Keratinocyte (primary cell): Measurements from ENCODE around the gene GAREM1. TPM values are rescaled to one million over a fixed set of nuclear protein-coding genes. Genes with fewer than 3 reads are reported as not detected.
"Not testable (repeated sequence)": the region's sequence is repeated elsewhere in the genome, so short reads cannot be mapped to it uniquely, and the experiment has no call there.

Experiments
- DNase-seq: peaks from one replicate; pipeline ENCODE4 v3.0.0-alpha.2; 2011; ENCODE audit warnings: low read depth, missing footprints, low spot score
- FAIRE-seq: peaks from 2 replicates; lab custom pipeline; 2011; peaks lifted over from hg19 to GRCh38; lab: Jason Lieb, UNC
- H2AFZ ChIP-seq: 2 replicates; pipeline ENCODE4 v1.6.0; 2012; ENCODE audit warnings: low read length, control low read depth, inconsistent platforms; ENCODE audit not compliant: control insufficient read depth
- H3K27ac ChIP-seq: 2 replicates; pipeline ENCODE4 v1.5.1; 2011; ENCODE audit warnings: low read length; ENCODE audit not compliant: control insufficient read depth, insufficient read depth
- H3K27me3 ChIP-seq: 3 replicates; pipeline ENCODE4 v1.6.0; 2011; ENCODE audit warnings: low read length; ENCODE audit not compliant: control insufficient read depth, insufficient read depth; ENCODE audit errors: extremely low read depth
- H3K36me3 ChIP-seq, 2 experiments: 2 replicates in 1 of 2; 3 replicates in 1 of 2; pipeline ENCODE4 v1.5.1; 2011; ENCODE audit warnings: low read length in 2 of 2, mild to moderate bottlenecking in 1 of 2; ENCODE audit not compliant: control insufficient read depth in 2 of 2, insufficient read depth in 2 of 2; ENCODE audit errors: extremely low read depth in 1 of 2
- H3K4me1 ChIP-seq: 3 replicates; pipeline ENCODE4 v1.5.1; 2011; ENCODE audit warnings: low read length; ENCODE audit not compliant: control insufficient read depth, insufficient read depth; ENCODE audit errors: extremely low read depth
- H3K4me2 ChIP-seq: 3 replicates; pipeline ENCODE4 v1.6.0; 2011; ENCODE audit warnings: low read depth, low read length; ENCODE audit not compliant: control insufficient read depth, insufficient read depth; ENCODE audit errors: extremely low read depth
- H3K4me3 ChIP-seq, 3 experiments: fragments of 200-600 bp in 1 of 3; sonication (generic) in 1 of 3; 2 replicates in 2 of 3; 3 replicates in 1 of 3; pipeline ENCODE4 v1.5.1; 2011 to 2016; ENCODE audit warnings: low read length in 3 of 3, mild to moderate bottlenecking in 3 of 3, control low read depth in 2 of 3, inconsistent platforms in 1 of 3, low read depth in 1 of 3, mixed read lengths in 1 of 3, mixed run types in 1 of 3, moderate library complexity in 1 of 3; ENCODE audit not compliant: control insufficient read depth in 2 of 3, insufficient read depth in 2 of 3; ENCODE audit errors: extremely low read depth in 1 of 3
- H3K79me2 ChIP-seq: 2 replicates; pipeline ENCODE4 v1.6.0; 2012; ENCODE audit warnings: low read length; ENCODE audit not compliant: control insufficient read depth, insufficient read depth
- H3K9ac ChIP-seq: 3 replicates; pipeline ENCODE4 v1.6.0; 2011; ENCODE audit warnings: low read length; ENCODE audit not compliant: control insufficient read depth, insufficient read depth; ENCODE audit errors: extremely low read depth
- H3K9me1 ChIP-seq: 3 replicates; pipeline ENCODE4 v1.6.0; 2011; ENCODE audit warnings: low read length; ENCODE audit not compliant: control insufficient read depth, insufficient read depth; ENCODE audit errors: extremely low read depth
- H3K9me3 ChIP-seq: 2 replicates; pipeline ENCODE4 v1.5.1; 2012; ENCODE audit warnings: low read depth, low read length; ENCODE audit not compliant: control insufficient read depth
- H4K20me1 ChIP-seq: 3 replicates; pipeline ENCODE4 v1.6.0; 2011; ENCODE audit warnings: low read length; ENCODE audit not compliant: control insufficient read depth, insufficient read depth; ENCODE audit errors: extremely low read depth
- CTCF ChIP-seq, 3 experiments: IDR thresholded peaks in 1 of 3; conservative IDR thresholded peaks in 1 of 3; optimal IDR thresholded peaks in 1 of 3; 2 replicates in 2 of 3; 3 replicates in 1 of 3; pipeline versions ENCODE3 to v1.5.1; 2011; ENCODE audit warnings: low read length in 3 of 3, mild to moderate bottlenecking in 3 of 3, moderate library complexity in 2 of 3, control low read depth in 1 of 3, inconsistent platforms in 1 of 3; ENCODE audit not compliant: insufficient read depth in 2 of 3; ENCODE audit errors: extremely low read depth in 1 of 3
- EZH2 ChIP-seq: IDR thresholded peaks from one replicate; pipeline ENCODE4 v1.6.1; 2012; ENCODE audit warnings: inconsistent platforms, mild to moderate bottlenecking, low read length, moderate library complexity
- dilution Hi-C: fragments of 300-500 bp; cut with MboI; formaldehyde crosslinking; loops from one replicate; pipeline ENCODE4 v1.7.0; 2020; ENCODE audit warnings: low sequenced_read_pairs; ENCODE audit not compliant: extremely low pct_ligation_motif_present
- polyA plus RNA-seq, 5 experiments: library from polyadenylated mRNA; depleted of rRNA in 3 of 5; stranded (reverse) in 3 of 5; stranded (forward) in 1 of 5; unstranded in 1 of 5; fragments of >200 nt; gene quantifications; 1 replicate in 1 of 5; 2 replicates in 3 of 5; 3 replicates in 1 of 5; pipeline versions ENCODE4 v1.2.1 to v1.2.3, GENCODE V29; 2011 to 2012; ENCODE audit warnings: missing spikeins in 2 of 5, low read depth in 1 of 5, low replicate concordance in 1 of 5

The GAREM1 gene
- polyA plus RNA-seq, 1 donor (not counting 4 experiments of a cell fraction or from before 2014, with no cell fraction given), result 3.8 TPM

GRCh38 chr18:32293107-32293506, 177.6 kb downstream of the GAREM1 start:
- Histone ChIP-seq H3K9ac (no peak overlapping the region), H3K27me3 (no peaks in the 10 kb centered on the region), H3K4me3 (no peak overlapping the region), H3K4me2 (no peak overlapping the region), H3K36me3 (no peaks in the 10 kb centered on the region), H4K20me1 (no peaks in the 10 kb centered on the region), H3K9me1 (no peaks in the 10 kb centered on the region), H3K79me2 (no peaks in the 10 kb centered on the region), H2AFZ (no peak overlapping the region), H3K27ac (no peak overlapping the region), H3K4me1 (no peaks in the 10 kb centered on the region), H3K9me3 (no peaks in the 10 kb centered on the region)
- dilution Hi-C loops, result no loop called here
- DNase-seq (no peak), FAIRE-seq (no peak)
- no peak for TF ChIP-seq CTCF (optimal IDR thresholded peaks at IDR 0.05 in 1 of 3, IDR thresholded peaks at IDR 0.05 in 1 of 3, conservative IDR thresholded peaks at IDR 0.05 in 1 of 3; ENCODE audit: extremely low read depth in 1 of 3, insufficient read depth in 2 of 3, low read length in 3 of 3)
- TF ChIP-seq EZH2, result no peak

DNA sequence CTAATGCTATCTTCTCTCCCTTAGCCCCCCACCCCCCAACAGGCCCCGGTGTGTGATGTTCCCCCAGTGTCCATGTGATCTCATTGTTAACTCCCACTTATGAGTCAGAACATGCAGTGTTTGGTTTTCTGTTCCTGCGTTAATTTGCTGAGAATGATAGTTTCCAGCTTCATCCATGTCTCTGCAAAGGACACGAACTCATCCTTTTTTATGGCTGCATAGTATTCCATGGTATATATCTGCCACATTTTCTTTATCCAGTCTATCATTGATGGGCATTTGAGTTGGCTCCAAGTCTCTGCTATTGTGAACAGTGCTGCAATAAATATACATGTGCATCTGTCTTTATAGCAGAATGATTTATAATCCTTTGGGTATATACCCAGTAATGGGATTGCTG, 179.1 kb downstream of the GAREM1 start:
- DNase-seq, H3K4me1 ChIP-seq, H3K79me2 ChIP-seq, H2AFZ ChIP-seq, H3K9me3 ChIP-seq, H4K20me1 ChIP-seq, H3K27ac ChIP-seq, dilution Hi-C loops, H3K9ac ChIP-seq, FAIRE-seq, H3K27me3 ChIP-seq, H3K9me1 ChIP-seq, H3K36me3 ChIP-seq, H3K4me3 ChIP-seq, H3K4me2 ChIP-seq: not testable (repeated sequence)

DNA sequence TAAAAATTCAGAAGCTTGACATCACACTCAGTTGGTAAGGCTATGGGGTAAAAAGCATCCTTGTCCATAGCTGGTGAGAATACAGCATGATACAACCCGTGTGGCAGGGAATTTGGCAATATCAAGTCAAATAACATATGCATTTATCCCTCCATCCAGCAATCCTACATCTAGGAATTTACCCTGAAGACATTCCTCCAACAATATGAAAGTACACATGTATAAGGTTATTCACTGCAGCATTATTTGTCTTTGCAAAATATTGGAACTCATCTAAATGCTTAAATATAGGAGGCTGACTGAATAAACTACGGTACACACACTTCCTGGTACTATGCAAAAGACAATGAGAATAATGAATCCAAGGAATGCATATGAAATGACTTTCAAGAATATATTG, 179.9 kb downstream of the GAREM1 start:
- Histone ChIP-seq H3K4me2 (no peak overlapping the region), H3K79me2 (no peaks in the 10 kb centered on the region), H2AFZ (no peak overlapping the region), H3K27me3 (no peaks in the 10 kb centered on the region), H3K9me1 (no peaks in the 10 kb centered on the region), H3K4me1 (no peaks in the 10 kb centered on the region), H3K9me3 (no peaks in the 10 kb centered on the region), H3K4me3 (no peak overlapping the region), H4K20me1 (no peaks in the 10 kb centered on the region), H3K9ac (no peak overlapping the region), H3K36me3 (no peaks in the 10 kb centered on the region), H3K27ac (no peak overlapping the region)
- DNase-seq (no peak), FAIRE-seq (no peak)
- dilution Hi-C loops, result no loop called here
- TF ChIP-seq CTCF (optimal IDR thresholded peaks at IDR 0.05 in 1 of 3, IDR thresholded peaks at IDR 0.05 in 1 of 3, conservative IDR thresholded peaks at IDR 0.05 in 1 of 3; ENCODE audit: extremely low read depth in 1 of 3, insufficient read depth in 2 of 3, low read length in 3 of 3) (no peak), EZH2 (no peak)
